ENCODE results near the gene MS4A15. TPM values are rescaled to one million over a fixed set of nuclear protein-coding genes. Genes with fewer than 3 reads are reported as not detected.

Gene MS4A15
- total RNA-seq, 6 donors from 2014 or later, result 65.5 to 227 (median 120) TPM

DNA sequence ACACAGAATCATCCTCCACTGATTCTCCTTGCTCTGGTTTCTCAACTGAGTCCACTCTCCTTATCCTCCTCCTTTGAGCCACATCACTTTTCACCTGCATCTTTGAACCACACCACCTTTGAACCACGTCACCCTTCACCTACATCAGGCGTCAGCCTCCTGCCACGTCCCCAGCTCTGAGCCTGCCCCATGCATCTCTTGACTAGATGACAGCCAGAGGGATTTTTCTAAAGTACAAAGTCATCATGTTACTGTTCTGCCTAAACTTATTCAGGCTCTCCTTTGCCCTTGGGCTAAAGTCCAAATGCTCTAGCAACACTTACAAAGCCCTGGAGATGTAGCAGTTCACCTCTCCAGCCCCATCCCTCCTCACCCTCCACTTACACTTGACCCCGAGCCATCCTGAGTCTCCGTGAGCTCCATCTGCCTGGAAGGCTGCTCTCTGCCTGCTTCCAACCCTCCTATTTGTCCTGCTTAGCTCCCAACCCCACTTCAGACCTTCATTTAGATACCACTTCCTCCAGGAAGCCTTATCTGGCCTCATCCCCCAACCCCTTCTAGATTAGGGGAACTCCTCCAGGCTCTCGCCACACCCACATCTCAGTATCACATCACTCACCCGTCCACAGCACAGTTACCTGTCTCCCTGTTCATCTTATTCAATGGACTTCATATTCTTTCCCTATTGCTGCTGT is 24.8 kb downstream of the MS4A15 start:
- no peak overlapping the region for H3K4me3 ChIP-seq
- no peaks in the 10 kb centered on the region for H3K36me3 ChIP-seq
- TF ChIP-seq POLR2AphosphoS5 (IDR thresholded peaks at IDR 0.05) (no peak), EP300 (IDR thresholded peaks at IDR 0.05) (no peak), POLR2A (IDR thresholded peaks at IDR 0.05) (no peak)
- TF ChIP-seq, protein P1, sequence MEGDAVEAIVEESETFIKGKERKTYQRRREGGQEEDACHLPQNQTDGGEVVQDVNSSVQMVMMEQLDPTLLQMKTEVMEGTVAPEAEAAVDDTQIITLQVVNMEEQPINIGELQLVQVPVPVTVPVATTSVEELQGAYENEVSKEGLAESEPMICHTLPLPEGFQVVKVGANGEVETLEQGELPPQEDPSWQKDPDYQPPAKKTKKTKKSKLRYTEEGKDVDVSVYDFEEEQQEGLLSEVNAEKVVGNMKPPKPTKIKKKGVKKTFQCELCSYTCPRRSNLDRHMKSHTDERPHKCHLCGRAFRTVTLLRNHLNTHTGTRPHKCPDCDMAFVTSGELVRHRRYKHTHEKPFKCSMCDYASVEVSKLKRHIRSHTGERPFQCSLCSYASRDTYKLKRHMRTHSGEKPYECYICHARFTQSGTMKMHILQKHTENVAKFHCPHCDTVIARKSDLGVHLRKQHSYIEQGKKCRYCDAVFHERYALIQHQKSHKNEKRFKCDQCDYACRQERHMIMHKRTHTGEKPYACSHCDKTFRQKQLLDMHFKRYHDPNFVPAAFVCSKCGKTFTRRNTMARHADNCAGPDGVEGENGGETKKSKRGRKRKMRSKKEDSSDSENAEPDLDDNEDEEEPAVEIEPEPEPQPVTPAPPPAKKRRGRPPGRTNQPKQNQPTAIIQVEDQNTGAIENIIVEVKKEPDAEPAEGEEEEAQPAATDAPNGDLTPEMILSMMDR (IDR thresholded peaks at IDR 0.05), result no peak
- no peak overlapping the region for H3K27ac ChIP-seq
- H3K27me3 ChIP-seq, result no peaks in the 10 kb centered on the region
- 75 to 77% methylated on average over 7 of the region's 7 CpGs for WGBS, 2 donors
- no peaks in the 10 kb centered on the region for H3K9me3 ChIP-seq
- DNase-seq (no peak), ATAC-seq (ENCODE audit: low FRiP score in 2 of 2) (no peak)
- H3K4me1 ChIP-seq, result no peaks in the 10 kb centered on the region

DNA sequence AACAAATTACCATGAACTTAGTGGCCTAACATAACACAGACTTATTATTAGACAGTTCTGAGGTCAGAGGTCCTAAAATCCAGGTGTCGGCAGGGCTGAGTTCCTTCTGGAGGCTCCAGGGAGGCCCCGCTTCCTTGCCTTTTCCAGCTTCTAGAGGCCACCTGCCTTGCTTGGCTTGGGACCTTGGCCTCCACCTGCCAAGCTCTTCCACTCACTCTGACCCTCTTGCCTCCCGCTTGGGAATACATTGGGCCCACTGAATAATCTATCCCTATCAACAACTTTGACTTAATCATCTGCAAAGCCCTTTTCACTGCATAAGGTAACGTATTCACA is 25.3 kb downstream of the MS4A15 start:
- no peaks in the 10 kb centered on the region for H3K9me3 ChIP-seq
- no peaks in the 10 kb centered on the region for H3K36me3 ChIP-seq
- no peak overlapping the region for H3K27ac ChIP-seq
- TF ChIP-seq, protein P1 (IDR thresholded peaks at IDR 0.05), result no peak
- TF ChIP-seq POLR2AphosphoS5 (IDR thresholded peaks at IDR 0.05) (no peak), POLR2A (IDR thresholded peaks at IDR 0.05) (no peak), EP300 (IDR thresholded peaks at IDR 0.05) (no peak)
- no peaks in the 10 kb centered on the region for H3K27me3 ChIP-seq
- 93 to 96% methylated on average over 4 of the region's 4 CpGs for whole genome bisulfite sequencing, 2 donors
- no peak overlapping the region for H3K4me3 ChIP-seq
- ATAC-seq (ENCODE audit: low FRiP score in 2 of 2) (no peak), DNase-seq (no peak)
- peaks cover 0 to 4% (median under 1%) of the 10 kb centered on the region in 4 donors for H3K4me1 ChIP-seq

- no peaks in the 10 kb centered on the region for H3K9me3 ChIP-seq
- no peak for DNase-seq
- H3K27ac ChIP-seq, result no peak overlapping the region
- peaks cover 0 to 5% (median 2%) of the 10 kb centered on the region in 4 donors for H3K4me1 ChIP-seq
- no peaks in the 10 kb centered on the region for H3K36me3 ChIP-seq
- WGBS, 2 donors, result 84 to 90% methylated on average over 12 of the region's 12 CpGs
- TF ChIP-seq, protein P1 (IDR thresholded peaks at IDR 0.05), result no peak
- TF ChIP-seq POLR2AphosphoS5 (IDR thresholded peaks at IDR 0.05) (no peak), POLR2A (IDR thresholded peaks at IDR 0.05) (no peak), EP300 (IDR thresholded peaks at IDR 0.05) (no peak)
- no peaks in the 10 kb centered on the region for H3K27me3 ChIP-seq
- no peak for ATAC-seq (ENCODE audit: low FRiP score in 2 of 2)
- no peak overlapping the region for H3K4me3 ChIP-seq
Measured at GRCh38 chr11:60782393-60783140, 25.9 kb downstream of the MS4A15 start.

DNA sequence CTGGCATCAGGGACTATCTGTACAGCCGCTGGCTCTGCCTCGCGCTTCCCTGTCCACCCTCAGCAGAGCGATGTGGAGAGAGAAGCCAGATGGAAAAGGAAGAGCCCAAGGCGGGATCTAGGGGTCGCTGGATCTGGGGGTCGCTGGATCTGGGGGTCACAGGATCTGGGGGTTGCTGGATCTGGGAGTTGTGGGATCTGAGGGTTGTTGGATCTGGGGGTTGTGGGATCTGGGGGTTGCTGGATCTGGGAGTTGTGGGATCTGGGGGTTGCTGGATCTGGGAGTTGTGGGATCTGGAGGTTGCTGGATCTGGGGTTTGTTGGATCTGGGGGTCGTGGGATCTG is 26.4 kb downstream of the MS4A15 start:
- Histone ChIP-seq H3K36me3 (no peaks in the 10 kb centered on the region), H3K27ac (no peak overlapping the region), H3K4me3 (no peak overlapping the region), H3K27me3 (no peaks in the 10 kb centered on the region), H3K9me3 (no peaks in the 10 kb centered on the region), H3K4me1 (peaks cover 0 to 5% (median 2%) of the 10 kb centered on the region in 4 donors)
- ATAC-seq (ENCODE audit: low FRiP score in 2 of 2), result no peak
- WGBS, 2 donors, result 86 to 91% methylated on average over 8 of the region's 8 CpGs
- DNase-seq, result no peak
- TF ChIP-seq, protein P1 (IDR thresholded peaks at IDR 0.05), result no peak
- no peak for TF ChIP-seq POLR2AphosphoS5 (IDR thresholded peaks at IDR 0.05)
- no peak for TF ChIP-seq EP300 (IDR thresholded peaks at IDR 0.05)
- no peak for TF ChIP-seq POLR2A (IDR thresholded peaks at IDR 0.05)

Data from upper lobe of left lung (tissue), 6 donors.